HCT116 (cell line): Measurements from ENCODE around the gene LIN54.

ENCODE experiments used
- SRF ChIP-seq: IDR thresholded peaks from 2 replicates; pipeline ENCODE4 v1.6.1; 2012; ENCODE audit warnings: low read depth
- TF ChIP-seq, protein P1 (sequence below): IDR thresholded peaks from 2 replicates; pipeline ENCODE4 v1.6.1; 2012
- TF ChIP-seq, protein P2 (sequence below), 3 experiments: fragments of 200-600 bp in 1 of 3; sonication (generic) in 1 of 3; IDR thresholded peaks in 2 of 3; conservative IDR thresholded peaks in 1 of 3; 2 replicates each; pipeline ENCODE4 v1.5.1; 2012 to 2017; ENCODE audit warnings: low read depth in 2 of 3, low read length in 2 of 3, antibody characterized with exemption in 1 of 3, borderline replicate concordance in 1 of 3, control low read depth in 1 of 3, mild to moderate bottlenecking in 1 of 3, mixed read lengths in 1 of 3, mixed run types in 1 of 3, moderate library complexity in 1 of 3; ENCODE audit not compliant: insufficient read depth in 1 of 3

DNA sequence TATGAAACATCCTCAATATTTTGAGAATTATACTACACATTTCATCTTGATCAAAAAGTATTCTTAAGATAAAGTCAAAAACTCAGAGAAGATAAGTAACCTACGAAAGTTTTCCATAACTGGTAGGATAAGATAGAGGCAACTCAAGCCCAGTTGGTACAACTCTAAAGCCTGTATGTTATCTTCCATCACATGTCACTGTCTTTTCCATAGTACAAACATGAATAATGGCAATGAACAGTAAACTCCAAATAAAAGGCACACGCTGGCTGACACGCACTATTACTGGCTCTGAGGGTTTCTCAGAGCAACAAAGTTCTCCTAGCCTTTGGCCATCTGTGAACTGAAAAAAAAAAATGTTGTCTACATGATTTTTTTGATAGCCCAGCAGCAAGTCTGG, 27.2 kb downstream of the LIN54 start:
- TF ChIP-seq, protein P1, sequence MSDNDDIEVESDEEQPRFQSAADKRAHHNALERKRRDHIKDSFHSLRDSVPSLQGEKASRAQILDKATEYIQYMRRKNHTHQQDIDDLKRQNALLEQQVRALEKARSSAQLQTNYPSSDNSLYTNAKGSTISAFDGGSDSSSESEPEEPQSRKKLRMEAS, result no peak
- TF ChIP-seq, protein P2, sequence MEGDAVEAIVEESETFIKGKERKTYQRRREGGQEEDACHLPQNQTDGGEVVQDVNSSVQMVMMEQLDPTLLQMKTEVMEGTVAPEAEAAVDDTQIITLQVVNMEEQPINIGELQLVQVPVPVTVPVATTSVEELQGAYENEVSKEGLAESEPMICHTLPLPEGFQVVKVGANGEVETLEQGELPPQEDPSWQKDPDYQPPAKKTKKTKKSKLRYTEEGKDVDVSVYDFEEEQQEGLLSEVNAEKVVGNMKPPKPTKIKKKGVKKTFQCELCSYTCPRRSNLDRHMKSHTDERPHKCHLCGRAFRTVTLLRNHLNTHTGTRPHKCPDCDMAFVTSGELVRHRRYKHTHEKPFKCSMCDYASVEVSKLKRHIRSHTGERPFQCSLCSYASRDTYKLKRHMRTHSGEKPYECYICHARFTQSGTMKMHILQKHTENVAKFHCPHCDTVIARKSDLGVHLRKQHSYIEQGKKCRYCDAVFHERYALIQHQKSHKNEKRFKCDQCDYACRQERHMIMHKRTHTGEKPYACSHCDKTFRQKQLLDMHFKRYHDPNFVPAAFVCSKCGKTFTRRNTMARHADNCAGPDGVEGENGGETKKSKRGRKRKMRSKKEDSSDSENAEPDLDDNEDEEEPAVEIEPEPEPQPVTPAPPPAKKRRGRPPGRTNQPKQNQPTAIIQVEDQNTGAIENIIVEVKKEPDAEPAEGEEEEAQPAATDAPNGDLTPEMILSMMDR (IDR thresholded peaks at IDR 0.05 in 2 of 3, conservative IDR thresholded peaks at IDR 0.05 in 1 of 3; ENCODE audit: borderline replicate concordance in 1 of 3, insufficient read depth in 1 of 3, low read depth in 2 of 3, low read length in 2 of 3), result no peak
- TF ChIP-seq SRF, result no peak
